ENCODE measurements around the gene LRFN2.

DNA sequence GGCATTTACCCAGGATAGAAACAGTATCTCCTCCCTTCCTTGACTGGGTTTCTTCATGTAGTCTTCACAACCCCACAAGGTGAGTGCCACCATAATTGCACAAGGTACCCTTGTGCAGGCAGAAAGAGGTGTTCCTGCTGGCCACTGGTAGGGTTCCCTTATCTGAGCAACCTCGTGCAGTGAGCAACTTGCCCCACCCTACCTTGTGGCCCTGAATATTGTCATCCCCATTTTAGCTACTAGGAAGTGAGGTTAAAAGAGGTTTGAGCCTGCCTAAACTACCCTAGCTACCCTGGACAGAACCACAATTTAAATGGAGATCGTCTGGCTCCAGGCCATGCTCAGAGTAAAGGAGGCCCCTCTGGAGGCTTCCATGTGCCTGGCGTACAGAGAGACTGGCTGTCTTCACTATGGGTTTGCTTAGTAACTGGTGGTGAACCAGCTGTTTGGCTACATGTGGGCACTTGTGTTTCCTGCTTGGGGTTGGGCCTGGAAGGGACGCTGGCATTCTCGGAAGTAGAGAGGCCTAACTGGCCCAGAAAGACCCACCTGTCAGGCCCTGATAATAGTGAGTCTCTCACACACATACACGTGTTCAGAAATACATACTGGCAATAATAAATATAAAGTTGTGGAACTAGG lies 148.8 kb downstream of the LRFN2 start:
- TF ChIP-seq POLR2A (IDR thresholded peaks at IDR 0.05): no peak
- TF ChIP-seq CTCF (IDR thresholded peaks at IDR 0.05): no peak
